Measurements from ENCODE around the gene DPP9. TPM values are rescaled to one million over a fixed set of nuclear protein-coding genes. Genes with fewer than 3 reads are reported as not detected.

DPP9 gene
- total RNA-seq, 1 experiment from 2014 or later = 46.4 TPM

GRCh38 chr19:4675346-4675745 is 48.3 kb downstream of the DPP9 start:
- H3K36me3 Mint-ChIP-seq (ENCODE audit: insufficient read depth in 1 of 3, low read depth in 3 of 3) = peaks cover 3 to 13% (median 4%) of the 10 kb centered on the region in 3 experiments; a peak in 5 of 7 replicates
- Histone ChIP-seq H3K9ac (ENCODE audit: extremely low read depth, insufficient read length, low read length) (no peak overlapping the region), H3K4me1 (ENCODE audit: insufficient read depth, low read length) (peaks cover 3% of the 10 kb centered on the region; the same call in 1 of the 2 replicates), H3K14ac (ENCODE audit: insufficient read depth, low read length) (no peak overlapping the region), H3K23me2 (ENCODE audit: insufficient read length, low read depth, low read length, poor library complexity, severe bottlenecking) (peaks cover 2% of the 10 kb centered on the region), H3K79me1 (ENCODE audit: insufficient read depth, low read depth, low read length, poor library complexity, severe bottlenecking) (no peaks in the 10 kb centered on the region), H3T11ph (ENCODE audit: low read length) (no peak overlapping the region), H2BK120ac (ENCODE audit: low read depth, low read length, poor library complexity, severe bottlenecking) (no peak overlapping the region), H3K27ac (ENCODE audit: insufficient read length, low read depth, low read length) (no peak overlapping the region), H3K4ac (ENCODE audit: low read depth, low read length) (no peak overlapping the region), H2AFZ (ENCODE audit: low read length) (no peak overlapping the region), H2BK15ac (ENCODE audit: low read depth, low read length) (no peak overlapping the region), H3K4me2 (ENCODE audit: insufficient read depth, insufficient read length, low read length) (no peak overlapping the region), H3K9me3 (ENCODE audit: control insufficient read depth, low read depth, low read length) (no peaks in the 10 kb centered on the region), H4K5ac (ENCODE audit: insufficient read length, low read depth, low read length) (no peak overlapping the region), H2BK5ac (ENCODE audit: insufficient read length, low read length) (no peak overlapping the region), H3K27me3 (ENCODE audit: insufficient read depth, low read length) (no peaks in the 10 kb centered on the region), H2BK12ac (ENCODE audit: insufficient read length, low read depth, low read length) (no peak overlapping the region), H4K20me1 (ENCODE audit: control insufficient read depth, insufficient read depth, insufficient read length) (no peaks in the 10 kb centered on the region), H3K56ac (ENCODE audit: insufficient read length, low read depth, low read length) (no peak overlapping the region), H4K91ac (ENCODE audit: insufficient read length, low read depth, low read length) (no peak overlapping the region), H2AK5ac (ENCODE audit: insufficient read length, low read length) (no peak overlapping the region), H3K18ac (ENCODE audit: insufficient read length, low read depth, low read length) (no peak overlapping the region), H4K8ac (replicated peaks; ENCODE audit: insufficient read length, low read depth, low read length) (no peak overlapping the region), H3K79me2 (ENCODE audit: insufficient read depth, low read length) (no peaks in the 10 kb centered on the region), H2BK20ac (ENCODE audit: low read depth, low read length, poor library complexity, severe bottlenecking) (no peak overlapping the region), H3K23ac (ENCODE audit: insufficient read length, low read depth, low read length) (no peak overlapping the region)
- H3K27ac Mint-ChIP-seq = no peak overlapping the region
- H3K27me3 Mint-ChIP-seq (ENCODE audit: low read depth) = no peaks in the 10 kb centered on the region
- no peak for DNase-seq
- H3K4me1 Mint-ChIP-seq = peaks cover 5 to 24% of the 10 kb centered on the region in 2 experiments
- no peak overlapping the region for H3K4me3 Mint-ChIP-seq
- no CpG with 5 or more reads among the region's 16 CpGs for WGBS (ENCODE audit: extremely low coverage, insufficient read length, low lambda C conversion rate)
- no peaks in the 10 kb centered on the region for H3K9me3 Mint-ChIP-seq
- TF ChIP-seq CTCF (conservative IDR thresholded peaks at IDR 0.05) = no peak
